HG03045 (cell line): Measurements from ENCODE around the gene MTURN.
"Not testable (repeated sequence)": the region's sequence is repeated elsewhere in the genome, so short reads cannot be mapped to it uniquely, and the experiment has no call there.

Experiments
- ATAC-seq: cut with Tn5 transposase; IDR thresholded peaks from one replicate; pipeline ENCODE4 v1.9.1; 2021; ENCODE audit warnings: mild to moderate bottlenecking, moderate library complexity; ENCODE audit not compliant: unreplicated experiment

MTURN gene

DNA sequence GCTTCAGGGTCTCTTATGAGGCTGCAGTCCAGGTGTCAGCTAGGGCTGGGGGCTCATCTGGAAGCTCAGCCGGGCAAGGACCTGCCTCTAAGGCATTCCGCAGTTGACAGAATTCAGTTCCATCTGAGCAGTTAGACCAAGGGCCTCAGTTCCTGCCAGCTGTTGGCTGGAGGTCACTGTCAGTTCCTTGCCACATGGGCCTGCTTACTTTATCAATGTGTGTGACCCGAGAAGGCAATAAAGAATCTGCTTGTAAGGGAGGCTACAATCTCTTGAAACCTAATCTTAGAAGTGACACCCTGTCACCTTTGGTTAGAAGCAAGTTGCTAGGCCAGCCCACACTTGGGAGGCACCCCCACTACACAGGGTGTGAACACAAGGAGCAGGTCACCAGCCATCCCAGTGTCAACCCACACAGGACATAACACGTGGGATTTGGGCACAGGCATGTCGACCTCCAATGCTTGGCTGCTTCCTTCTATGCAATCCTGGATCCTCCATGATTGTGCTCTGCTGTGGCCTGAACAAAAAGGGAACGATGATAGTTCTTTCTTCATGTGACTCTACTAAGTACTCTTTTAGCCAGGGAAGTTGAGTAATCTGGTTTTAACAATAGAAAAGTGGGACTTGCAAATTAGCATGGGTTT lies 41.8 kb downstream of the MTURN start:
- no peak for ATAC-seq

DNA sequence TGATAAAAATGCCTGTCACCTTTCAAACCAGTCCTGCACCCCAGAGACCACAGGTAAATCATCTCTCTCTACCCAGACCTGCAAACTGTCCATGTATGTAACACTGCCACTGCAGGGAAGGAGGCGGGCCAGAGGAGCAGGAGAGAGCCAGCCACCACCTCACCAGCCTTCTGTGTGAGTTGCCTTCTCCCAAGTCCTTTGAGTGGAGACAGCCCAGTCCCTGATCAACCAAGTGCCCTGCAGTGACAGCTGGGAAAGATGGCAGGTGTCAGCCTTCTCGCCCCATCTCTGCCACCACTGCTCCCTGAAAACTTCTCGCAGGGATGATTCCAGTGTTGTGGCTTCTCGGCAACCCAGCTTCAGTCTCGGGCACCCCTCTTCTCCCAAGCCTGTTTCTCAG lies 42.4 kb downstream of the MTURN start:
- no peak for ATAC-seq

DNA sequence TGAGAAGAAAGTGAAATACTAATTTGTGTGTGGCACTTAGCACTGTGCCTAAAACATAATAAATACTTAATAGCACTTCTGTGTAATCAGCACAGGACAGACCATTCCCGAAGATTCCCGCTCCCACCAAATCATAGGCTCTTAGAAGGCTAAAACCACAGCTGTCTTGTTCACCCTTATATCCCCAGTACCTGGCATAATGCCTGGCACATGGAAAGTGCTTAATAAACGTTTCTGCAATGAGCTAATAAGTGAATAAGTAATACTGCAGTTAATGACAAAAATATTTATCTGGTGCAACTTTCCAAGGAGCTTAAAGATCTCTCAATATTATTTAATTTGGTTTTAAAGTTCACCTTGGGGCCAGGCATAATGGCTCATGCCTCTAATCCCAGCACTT lies 43.2 kb downstream of the MTURN start:
- no peak for ATAC-seq

DNA sequence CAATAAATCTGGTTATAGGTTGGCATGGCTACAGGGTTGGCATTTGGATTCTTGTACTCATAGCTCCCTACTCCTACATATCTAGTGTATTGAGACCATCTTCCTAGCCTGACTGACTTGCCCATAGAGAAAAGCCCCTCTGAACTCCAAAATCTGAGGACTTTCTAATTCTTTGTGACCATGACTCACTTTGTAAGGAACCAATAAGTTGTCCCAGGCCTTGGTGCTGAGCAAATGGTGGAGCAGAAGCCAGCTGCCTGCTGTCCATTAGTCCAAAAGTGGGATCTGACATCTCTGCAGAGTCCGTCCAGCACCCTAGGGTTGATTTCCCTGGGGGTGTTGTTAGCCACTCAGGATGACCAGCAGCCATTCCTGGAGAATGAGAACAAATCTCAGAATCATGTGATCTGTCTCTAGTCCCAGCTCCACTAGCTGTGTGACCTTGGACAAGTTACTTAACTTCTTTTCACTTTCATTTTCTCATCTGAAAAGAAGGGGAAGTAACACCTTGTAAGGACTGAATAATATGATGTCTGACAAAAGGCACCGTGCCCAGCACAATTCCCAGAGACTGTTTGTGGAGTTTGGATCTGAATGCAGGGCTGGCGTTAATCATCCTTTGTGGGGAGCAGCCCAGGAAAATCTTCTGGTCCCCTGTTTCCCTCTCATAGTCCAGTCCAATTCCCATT lies 44.1 kb downstream of the MTURN start:
- ATAC-seq = peak; percentile 90

DNA sequence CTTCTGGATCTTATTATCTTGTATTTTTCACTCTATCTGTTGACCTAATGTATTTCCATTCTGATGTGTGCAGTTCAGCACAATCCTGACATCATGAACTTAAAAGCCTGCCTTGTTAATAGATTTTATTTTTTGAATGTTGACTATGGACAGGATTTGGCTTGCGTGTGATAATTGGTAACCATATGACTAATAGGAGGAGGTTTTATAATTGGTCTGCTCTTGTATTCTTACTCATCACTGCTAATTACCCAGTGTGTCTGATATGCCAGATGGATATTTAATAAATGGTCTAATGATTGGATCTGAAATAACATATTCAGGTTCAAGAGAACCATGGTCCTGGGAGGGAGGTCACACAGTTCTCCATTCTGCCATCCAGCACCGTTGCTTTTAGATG lies 45.9 kb downstream of the MTURN start:
- ATAC-seq = no peak

DNA sequence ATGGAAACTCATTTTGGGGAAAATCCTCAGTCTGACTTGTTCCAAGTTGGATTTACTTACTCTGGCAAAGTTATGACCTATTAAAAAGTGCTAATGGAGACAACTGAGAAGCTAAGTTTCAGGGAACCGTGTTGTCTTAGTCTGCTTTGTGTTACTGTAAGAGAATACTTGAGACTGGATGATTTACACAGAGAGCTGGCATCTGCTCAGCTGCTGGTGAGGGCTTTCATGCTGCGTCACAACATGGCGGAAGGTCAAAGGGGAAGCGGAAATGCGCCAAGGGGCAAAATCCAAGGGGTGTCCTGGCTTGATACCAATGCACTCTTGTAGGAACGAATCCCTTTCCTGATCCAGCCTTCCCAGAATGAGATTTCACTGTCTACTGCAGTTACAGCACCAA lies 46.4 kb downstream of the MTURN start:
- ATAC-seq = no peak

DNA sequence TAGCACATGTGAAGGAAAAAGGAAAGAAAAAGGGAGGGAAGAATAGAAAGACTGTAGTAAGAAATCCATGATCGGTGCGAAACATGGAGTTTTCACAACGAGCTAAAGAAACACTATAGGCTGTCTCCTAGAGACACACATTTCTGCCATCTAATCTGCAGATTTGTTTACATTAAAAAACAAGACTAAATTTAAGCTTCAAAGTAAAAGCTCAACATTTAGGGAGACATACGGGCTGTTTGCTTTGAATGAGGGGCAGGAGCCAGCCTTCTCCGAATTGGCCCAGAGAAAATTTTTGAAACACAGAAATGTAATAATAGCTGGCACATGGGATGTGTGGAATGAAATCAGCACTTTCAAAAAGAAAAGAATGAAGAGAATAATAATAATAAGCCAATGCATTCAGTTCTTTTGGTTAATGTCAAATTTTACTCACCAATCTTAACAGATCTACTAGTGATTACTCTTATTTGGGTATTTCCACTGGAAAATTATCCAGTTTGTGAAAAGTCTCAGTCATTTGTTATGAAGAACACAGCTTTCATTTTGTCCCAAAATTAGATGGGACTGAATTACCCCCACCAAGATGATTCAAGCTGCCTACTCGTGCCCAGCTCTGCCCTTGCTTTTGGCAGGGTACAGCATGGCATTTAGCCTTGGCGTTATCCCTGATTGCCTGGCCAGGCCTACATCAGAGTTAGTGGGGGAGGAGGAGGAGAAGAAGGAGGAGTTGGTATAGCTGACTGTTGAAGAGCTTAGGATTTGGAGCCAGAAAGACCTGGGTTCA lies 47.1 kb downstream of the MTURN start:
- no peak for ATAC-seq

DNA sequence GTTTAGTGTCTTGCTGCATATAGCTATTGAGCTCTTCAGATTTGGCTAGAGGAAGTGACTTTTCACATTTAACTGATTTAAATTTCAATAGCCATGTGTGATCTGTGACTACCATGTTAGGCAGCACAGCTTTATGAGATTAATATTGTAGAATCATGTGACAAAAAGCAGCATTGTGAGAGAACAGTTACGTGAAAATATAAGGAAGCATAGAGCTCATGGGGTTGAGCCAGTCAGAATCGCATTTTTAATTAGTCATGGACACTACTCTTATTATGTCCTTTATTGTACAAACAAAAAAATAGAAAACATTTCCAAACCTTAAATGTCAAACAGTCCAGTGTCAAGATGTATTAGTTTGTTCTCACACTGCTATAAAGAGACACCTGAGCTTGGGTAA lies 48.0 kb downstream of the MTURN start:
- no peak for ATAC-seq

DNA sequence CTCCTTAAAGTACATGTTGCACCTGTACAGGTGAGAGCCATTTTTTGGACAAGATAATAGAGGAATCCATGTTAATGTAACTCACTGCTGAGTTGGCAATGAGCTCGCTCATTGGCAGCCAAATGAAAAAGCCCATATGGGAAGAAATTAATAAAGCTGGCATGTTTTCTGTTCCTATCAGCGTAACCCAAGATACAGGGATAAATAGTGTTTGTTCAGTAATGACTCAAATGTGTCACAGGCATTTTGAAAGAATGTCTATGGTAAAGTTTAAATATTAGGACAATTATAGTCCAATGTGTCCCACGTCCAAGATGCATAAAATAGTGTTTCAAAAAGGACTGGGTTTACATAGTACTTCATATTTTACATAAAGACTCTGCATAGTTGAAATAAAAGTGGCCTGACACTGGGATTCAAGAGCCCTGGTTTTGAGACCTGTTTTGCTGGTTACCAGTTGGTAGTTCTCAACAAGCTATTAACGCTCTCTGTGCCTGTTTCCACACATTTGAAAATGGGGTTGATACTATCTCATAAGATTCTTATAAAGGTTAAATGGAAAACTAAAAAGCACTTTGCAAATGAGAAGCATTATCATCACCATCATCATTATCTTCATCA lies 49.1 kb downstream of the MTURN start:
- no peak for ATAC-seq

DNA sequence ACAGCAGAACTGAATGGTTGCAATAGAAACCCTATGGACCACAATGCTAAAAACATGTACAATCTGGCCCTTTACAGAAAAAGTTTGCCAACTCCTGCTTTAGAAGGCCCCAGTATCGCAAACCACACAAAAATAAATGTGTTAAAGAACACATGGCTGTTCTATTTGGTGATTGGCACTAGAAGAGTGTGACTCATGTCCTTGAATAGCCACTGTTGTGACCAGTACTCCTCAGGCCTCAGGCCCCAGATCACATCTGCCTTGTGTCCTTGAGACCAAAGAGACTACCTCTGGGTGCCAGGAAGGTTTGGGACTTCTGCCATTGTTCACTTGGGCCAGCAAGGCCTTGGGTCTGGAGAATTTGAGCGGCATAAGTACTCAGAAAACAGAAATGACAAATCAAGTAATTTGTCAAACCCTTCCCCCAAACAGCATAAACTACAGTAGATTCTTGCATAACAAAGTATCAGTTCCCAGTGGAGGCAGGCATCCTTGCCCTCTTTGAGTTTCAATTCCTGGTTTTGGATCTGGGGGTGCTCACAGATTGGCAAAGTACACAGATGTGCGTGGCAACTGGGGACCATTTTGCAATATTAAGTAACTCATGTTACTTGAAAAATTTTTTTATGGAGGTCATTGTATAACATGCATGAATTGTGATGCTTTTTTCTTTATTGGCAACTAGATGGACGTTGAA lies 50.2 kb downstream of the MTURN start:
- no peak for ATAC-seq

DNA sequence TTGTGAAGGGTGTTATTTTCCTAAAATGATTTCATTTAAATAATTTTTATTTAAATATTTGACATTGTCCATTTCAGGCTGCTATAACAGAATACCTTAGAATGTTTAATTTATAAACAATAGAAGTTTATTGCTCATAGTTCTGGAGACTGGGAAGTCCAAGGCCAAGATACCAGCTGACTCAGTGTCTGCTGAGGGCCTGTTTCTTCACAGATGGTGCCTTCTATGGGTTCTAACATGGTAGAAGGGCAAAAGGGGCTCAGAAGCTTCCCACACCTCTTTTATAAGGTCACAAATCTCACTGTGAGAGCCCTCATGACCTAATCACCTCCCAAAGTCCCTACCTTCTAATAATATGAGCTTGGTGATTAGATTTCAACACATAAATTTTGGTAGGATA lies 50.7 kb downstream of the MTURN start:
- ATAC-seq = no peak

DNA sequence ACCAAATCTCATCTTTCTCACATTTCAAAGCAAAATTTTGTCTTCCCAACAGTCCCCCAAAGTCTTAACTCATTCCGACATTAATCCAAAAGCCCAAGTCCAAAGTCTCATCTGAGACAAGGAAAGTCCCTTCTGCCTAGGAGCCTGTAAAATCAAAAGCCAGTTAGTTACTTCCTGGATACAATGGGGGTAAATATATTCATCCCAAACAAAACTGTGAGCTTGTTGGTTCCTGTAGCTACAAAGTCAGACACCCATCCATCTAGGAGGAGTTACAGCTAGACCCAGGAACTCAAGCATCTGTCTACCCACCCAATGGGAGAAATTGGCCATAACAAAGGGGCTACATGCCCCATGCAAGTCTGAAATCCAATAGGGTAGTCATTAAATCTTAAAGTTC lies 51.9 kb downstream of the MTURN start:
- no peak for ATAC-seq

DNA sequence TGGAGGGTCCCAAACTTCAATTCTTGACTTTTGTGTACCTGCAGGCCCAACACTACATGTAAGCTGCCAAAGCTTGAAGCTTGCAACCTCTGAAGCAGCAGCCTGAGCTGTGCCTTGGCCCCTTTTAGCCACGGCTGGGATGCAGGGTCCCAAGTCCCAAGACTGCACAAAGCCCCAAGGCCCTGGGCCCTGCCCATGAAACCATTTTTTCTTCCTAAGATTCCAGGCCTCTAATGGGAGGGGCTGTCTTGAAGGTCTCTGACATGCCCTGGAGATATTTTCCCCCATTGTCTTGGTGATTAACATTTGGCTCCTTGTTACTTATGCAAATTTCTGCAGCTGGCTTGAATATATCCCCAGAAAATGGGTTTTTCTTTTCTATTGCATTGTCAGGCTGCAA lies 52.7 kb downstream of the MTURN start:
- no peak for ATAC-seq

DNA sequence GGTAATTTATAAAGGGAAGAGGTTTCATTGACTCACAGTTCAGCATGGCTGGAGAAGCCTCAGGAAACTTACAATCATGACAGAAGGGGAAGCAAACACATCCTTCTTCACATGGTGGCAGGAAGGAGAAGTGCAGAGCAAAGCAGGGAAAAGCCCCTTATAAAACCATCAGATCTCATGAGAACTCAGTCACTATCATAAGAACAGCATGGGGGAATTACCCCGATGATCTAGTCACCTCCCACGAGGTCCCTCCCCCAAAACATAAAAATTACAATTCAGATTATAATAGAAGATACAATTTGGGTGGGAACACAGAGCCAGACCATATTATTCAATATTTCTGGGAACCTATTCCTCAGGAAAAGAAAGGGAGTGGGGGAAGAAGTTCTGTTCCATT lies 53.6 kb downstream of the MTURN start:
- not testable (repeated sequence) for ATAC-seq

DNA sequence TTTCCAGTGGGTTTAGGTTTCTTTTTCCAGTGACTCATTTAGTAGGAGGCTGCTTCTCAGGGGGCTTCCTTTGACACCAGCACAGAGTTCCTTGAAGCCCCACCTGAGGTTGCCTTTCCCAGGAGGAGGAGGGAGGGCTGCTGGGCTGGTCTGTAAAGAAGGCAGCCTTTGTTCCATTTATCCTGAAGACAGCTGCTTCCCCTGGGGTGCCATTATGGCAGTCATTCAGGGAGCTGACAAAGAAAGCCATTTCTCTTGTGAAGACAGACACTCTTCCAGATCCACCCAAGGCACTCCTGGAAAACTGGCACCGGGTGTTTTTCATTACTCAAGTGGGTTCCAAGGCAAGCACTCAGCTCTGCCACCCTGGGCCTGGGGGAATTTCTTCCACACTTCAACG lies 54.0 kb downstream of the MTURN start:
- no peak for ATAC-seq

DNA sequence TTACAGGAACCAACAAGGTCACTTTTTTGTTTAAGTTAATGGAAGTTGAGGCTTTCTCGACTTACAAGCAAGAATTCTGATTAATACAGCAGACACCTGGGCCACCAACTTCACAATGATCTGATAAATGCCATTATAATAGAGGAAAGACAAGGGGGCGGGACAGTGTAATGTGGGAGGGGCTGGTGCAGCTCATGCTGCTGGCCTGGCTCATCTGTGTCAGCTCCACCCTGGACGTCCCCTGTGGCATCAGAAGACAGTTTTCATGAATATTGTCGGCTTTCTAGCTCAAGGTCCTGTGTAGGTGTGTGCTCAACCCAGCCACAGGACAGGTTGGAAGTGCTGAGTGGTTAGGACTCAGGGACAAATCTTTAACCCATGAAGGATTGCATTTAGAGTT lies 57.0 kb downstream of the MTURN start:
- no peak for ATAC-seq

DNA sequence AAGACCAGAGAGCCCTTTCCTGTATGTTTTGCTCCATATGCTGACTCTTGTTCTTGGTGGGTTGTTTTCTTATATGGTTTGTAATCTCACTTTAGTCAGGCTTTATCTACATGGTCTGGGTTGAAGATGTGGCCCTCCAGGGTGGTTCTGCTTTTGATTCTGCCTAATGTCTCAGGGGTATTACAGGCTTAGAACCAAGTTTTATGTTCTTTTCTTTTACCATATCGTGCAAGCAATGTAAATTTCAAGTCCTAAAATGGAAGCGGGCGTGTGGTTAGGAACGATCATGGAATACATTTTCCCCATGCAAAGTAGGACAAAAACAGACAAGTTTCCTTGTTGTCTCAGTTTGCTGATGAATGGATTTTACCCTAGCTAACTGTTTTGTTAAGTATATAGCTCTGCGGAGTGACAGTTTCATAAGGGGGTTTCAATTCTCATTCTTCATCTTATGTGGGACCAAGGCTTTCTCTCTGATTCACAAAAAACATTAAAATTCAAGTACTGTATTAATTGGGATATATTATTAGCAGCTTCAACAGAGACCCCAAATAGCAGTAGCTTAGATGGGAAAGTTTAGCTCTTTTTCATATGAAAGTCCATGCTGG lies 58.7 kb downstream of the MTURN start:
- ATAC-seq = no peak

DNA sequence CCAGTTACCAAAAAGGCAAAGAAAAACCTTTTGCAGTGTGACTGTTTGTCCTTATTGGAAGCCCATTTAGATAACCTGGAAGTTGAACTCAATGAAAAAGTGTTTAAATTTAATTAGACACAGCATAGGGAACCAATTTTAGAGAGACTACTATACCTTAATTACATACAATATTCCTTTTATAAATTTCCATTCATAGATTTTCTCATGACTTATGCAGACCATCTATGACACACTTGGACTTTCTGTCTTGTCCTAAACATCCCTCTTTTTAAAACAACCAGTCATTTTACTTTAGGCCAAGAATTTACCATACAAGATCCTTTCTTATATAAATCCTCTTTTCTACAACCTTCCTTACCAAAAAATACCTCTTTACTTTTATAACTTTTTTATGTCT lies 61.6 kb downstream of the MTURN start:
- ATAC-seq = no peak

DNA sequence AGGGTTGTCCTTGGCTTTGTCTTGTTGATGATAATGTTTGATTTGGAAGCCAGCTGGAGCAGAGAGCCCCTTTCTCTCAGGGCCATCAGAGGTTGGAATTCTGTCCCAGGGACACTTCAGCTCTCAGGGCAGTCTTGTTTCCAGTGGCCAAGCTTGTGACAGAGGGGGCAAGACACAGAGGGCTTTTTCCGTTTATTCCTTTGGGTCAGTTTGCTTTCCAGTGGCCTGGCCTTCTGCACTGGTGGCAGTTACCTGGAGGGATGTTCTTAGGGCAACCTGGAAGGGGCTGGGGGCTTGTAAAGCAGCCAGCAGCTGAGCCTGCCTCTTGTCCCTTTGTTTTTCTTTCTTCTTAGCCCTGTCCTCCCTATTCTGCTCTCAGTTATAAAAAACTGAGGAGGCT lies 62.7 kb downstream of the MTURN start:
- no peak for ATAC-seq

DNA sequence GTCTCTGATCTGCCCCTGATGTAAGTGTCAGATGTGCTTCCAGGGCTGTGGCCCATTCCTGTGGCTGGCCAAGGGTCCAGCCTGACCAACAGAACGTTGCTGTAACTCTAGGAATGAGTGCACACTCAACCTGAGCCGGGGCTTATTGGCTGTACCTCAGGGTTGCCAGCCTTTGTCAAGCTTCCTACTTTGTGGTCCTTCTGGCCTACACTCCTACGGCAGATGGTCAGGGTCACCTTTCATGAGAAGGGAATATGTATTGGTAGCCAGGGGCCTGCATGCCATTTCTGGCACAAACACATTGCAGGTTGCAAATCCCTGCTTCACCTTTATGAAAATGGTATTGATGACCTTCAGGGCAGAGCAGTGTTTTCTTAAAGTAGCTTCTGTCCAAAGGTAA lies 64.5 kb downstream of the MTURN start:
- no peak for ATAC-seq

DNA sequence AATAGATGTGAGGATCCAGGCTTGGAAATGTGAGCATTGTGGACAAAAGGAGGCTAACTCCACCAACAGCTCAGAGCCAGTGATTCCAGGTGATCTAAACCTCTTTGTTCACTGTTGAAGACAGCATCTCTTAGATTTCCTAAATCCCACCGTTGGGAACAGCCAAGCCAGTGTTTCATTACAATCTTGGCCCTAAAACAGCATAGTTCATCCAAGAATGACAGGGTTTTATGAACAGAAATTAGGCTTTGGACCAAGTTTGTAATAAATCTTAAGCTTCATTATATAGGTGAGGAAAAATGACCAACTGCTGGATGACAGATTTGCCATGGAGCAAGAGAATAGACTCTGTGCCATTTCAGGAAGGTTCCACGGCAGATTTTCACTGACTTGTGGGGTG lies 65.8 kb downstream of the MTURN start:
- no peak for ATAC-seq
